Ovary (tissue), 9 donors: Measurements from ENCODE around the gene EPN1. TPM values are rescaled to one million over a fixed set of nuclear protein-coding genes. Genes with fewer than 3 reads are reported as not detected.

Source experiments
- DNase-seq, 5 donors: peaks; one replicate each; pipeline ENCODE4 v3.0.0-alpha.2; 2019 to 2020
- H3K27ac ChIP-seq, 2 donors: fragments of 200-600 bp; one replicate each; pipeline versions ENCODE4 v1.5.1 to v1.8.0; 2019 to 2022
- H3K27me3 ChIP-seq: fragments of 200-600 bp; one replicate; pipeline ENCODE4 v1.8.0; 2022
- H3K36me3 ChIP-seq: fragments of 200-600 bp; sonication (generic); one replicate; pipeline ENCODE4 v1.5.1; 2019
- H3K4me1 ChIP-seq: one replicate; pipeline ENCODE4 v1.8.1; 2013; ENCODE audit warnings: mild to moderate bottlenecking, moderate library complexity; ENCODE audit not compliant: insufficient read depth
- H3K4me3 ChIP-seq: fragments of 200-600 bp; sonication (generic); one replicate; pipeline ENCODE4 v1.5.1; 2017
- H3K9me3 ChIP-seq, 2 donors: fragments of 200-600 bp in 1 of 2; sonication (generic) in 1 of 2; one replicate each; pipeline versions ENCODE4 v1.5.1 to v1.8.1; 2013 to 2019; ENCODE audit warnings: mild to moderate bottlenecking in 1 of 2, moderate library complexity in 1 of 2
- CTCF ChIP-seq, 3 donors: fragments of 450-650 bp in 2 of 3; fragments of 200-600 bp in 1 of 3; IDR thresholded peaks; one replicate each; pipeline versions ENCODE4 v1.5.1 to v1.8.0; 2016 to 2022; ENCODE audit warnings: antibody characterized with exemption in 3 of 3, mild to moderate bottlenecking in 1 of 3
- EP300 ChIP-seq: sonication (generic); formaldehyde crosslinking; IDR thresholded peaks from one replicate; pipeline ENCODE4 v1.6.1; 2017; ENCODE audit warnings: antibody characterized with exemption
- POLR2A ChIP-seq: fragments of 450-650 bp; IDR thresholded peaks from one replicate; pipeline ENCODE4 v1.6.1; 2017; ENCODE audit warnings: antibody characterized with exemption, mild to moderate bottlenecking, moderate library complexity
- WGBS, 3 donors: extraction: QIAGEN DNeasy Blood & Tissue Kit in 1 of 3; methylation state at CpG; one replicate each; pipeline versions ENCODE4 v1.1.5 to v1.1.7; 2013 to 2017; 5-methylcytosine and 5-hydroxymethylcytosine counted together
- intact Hi-C, 4 donors: fragments of 100-400 bp; cut with DNase I; formaldehyde crosslinking; loops; one replicate each; pipeline versions ENCODE4 v1.11.0 to v1.15.1; 2022 to 2023
- polyA plus RNA-seq, 2 donors: library from polyadenylated mRNA; stranded (reverse); fragments of 200-250 nt in 1 of 2; fragments of 350-450 nt in 1 of 2; fragmentation: Illumina TruSeq in 1 of 2; extraction: RNeasy Lipid Tissue Mini Kit (QIAGEN cat#74804) in 1 of 2; gene quantifications; one replicate each; pipeline ENCODE4 v1.2.3, GENCODE V29; 2013 to 2014
- total RNA-seq, 7 donors: library from RNA; depleted of rRNA in 2 of 7; stranded (reverse); fragments of >200 nt in 2 of 7; fragmentation: NEBNext Ultra II Directional in 3 of 7; extraction: Animal tissue kit (Norgen Biotek cat#: 25700) in 3 of 7; gene quantifications; one replicate each; pipeline versions ENCODE4 v1.1.0 to v1.2.4, GENCODE V29; 2016 to 2023
- donor health status: DM: no; HTN: no; CAD: no; lungs with moderate emphysema.
- donor health status: DM: no; HTN: no; CAD: no.
- donor health status: Bipolar disorder and iron deficiency.
- donor health status: DM: yes; HTN: yes; CAD: no.
- donor health status: DM: no; HTN: no; CAD: no.
- donor health status: DM: yes; HTN: yes; CAD: no.

The EPN1 gene
- total and polyA plus RNA-seq, 9 donors: 11.0 to 187 (median 116) TPM

GRCh38 chr19:55667006-55667381 is 8.0 kb upstream of the EPN1 start:
- H3K27ac ChIP-seq: no peak overlapping the region
- TF ChIP-seq POLR2A: no peak
- no peak for TF ChIP-seq EP300
- TF ChIP-seq CTCF (IDR thresholded peaks at IDR 0.05): no peak
- no peaks in the 10 kb centered on the region for H3K4me1 ChIP-seq
- H3K4me3 ChIP-seq: no peak overlapping the region
- intact Hi-C loops: no loop called here
- no peaks in the 10 kb centered on the region for H3K27me3 ChIP-seq
- no peaks in the 10 kb centered on the region for H3K36me3 ChIP-seq
- 91 to 95% (median 93%) methylated on average over 4 of the region's 4 CpGs for WGBS, 3 donors
- H3K9me3 ChIP-seq: no peaks in the 10 kb centered on the region
- no peak for DNase-seq

- Histone ChIP-seq H3K4me3 (no peak overlapping the region), H3K27ac (no peak overlapping the region), H3K9me3 (no peaks in the 10 kb centered on the region), H3K27me3 (no peaks in the 10 kb centered on the region), H3K4me1 (no peaks in the 10 kb centered on the region), H3K36me3 (no peaks in the 10 kb centered on the region)
- WGBS, 3 donors: 78 to 90% (median 87%) methylated on average over 12 of the region's 12 CpGs
- intact Hi-C loops: no loop called here
- DNase-seq: no peak
- TF ChIP-seq CTCF (IDR thresholded peaks at IDR 0.05): no peak
Observed at GRCh38 chr19:55667511-55667910, 7.5 kb upstream of the EPN1 start.

GRCh38 chr19:55667958-55668357 is 7.1 kb upstream of the EPN1 start:
- 55 to 57% (median 55%) methylated on average over 9 to 11 of the region's 11 CpGs for WGBS, 3 donors
- TF ChIP-seq POLR2A (no peak), CTCF (IDR thresholded peaks at IDR 0.05) (no peak), EP300 (no peak)
- Histone ChIP-seq H3K27ac (no peak overlapping the region), H3K27me3 (no peaks in the 10 kb centered on the region), H3K4me1 (no peaks in the 10 kb centered on the region), H3K9me3 (no peaks in the 10 kb centered on the region), H3K4me3 (no peak overlapping the region), H3K36me3 (no peaks in the 10 kb centered on the region)
- intact Hi-C loops: no loop called here
- no peak for DNase-seq

- TF ChIP-seq CTCF (IDR thresholded peaks at IDR 0.05) (no peak), POLR2A (no peak), EP300 (no peak)
- no peak for DNase-seq
- intact Hi-C loops: no loop called here
- Histone ChIP-seq H3K4me3 (no peak overlapping the region), H3K27ac (no peak overlapping the region), H3K4me1 (no peaks in the 10 kb centered on the region), H3K27me3 (no peaks in the 10 kb centered on the region), H3K9me3 (no peaks in the 10 kb centered on the region), H3K36me3 (no peaks in the 10 kb centered on the region)
- WGBS, 3 donors: 77 to 84% (median 81%) methylated on average over 29 to 30 of the region's 30 CpGs
Observed at GRCh38 chr19:55668603-55669348, 6.2 kb upstream of the EPN1 start.
